Measurements from ENCODE around the gene IFRD1. TPM values are rescaled to one million over a fixed set of nuclear protein-coding genes. Genes with fewer than 3 reads are reported as not detected.

IFRD1 gene
- polyA plus RNA-seq, 1 experiment: 24.2 TPM

DNA sequence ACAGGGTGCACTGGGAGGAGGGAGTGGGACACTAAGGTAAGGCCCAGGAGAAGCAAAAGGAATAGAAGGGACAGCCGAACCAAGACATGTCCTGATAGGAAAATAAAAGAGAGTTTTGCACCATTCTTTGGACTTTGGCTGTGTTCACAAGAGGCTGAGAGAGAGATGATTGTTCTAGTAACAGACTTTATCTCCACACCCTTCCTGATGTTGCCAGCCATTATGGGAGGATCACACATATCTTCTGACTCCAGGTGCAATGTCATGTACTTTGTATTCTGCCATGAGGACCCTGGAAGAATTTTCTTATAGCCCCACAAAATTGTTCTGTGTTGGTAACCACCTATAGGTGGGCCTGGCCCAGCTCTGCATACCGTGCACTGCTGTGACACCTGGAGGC lies 41.9 kb downstream of the IFRD1 start:
- Histone ChIP-seq H3K4me3 (ENCODE audit: low read depth, low read length) (no peak overlapping the region), H3K36me3 (ENCODE audit: control insufficient read depth, insufficient read depth, low read length) (no peaks in the 10 kb centered on the region), H3K27me3 (ENCODE audit: control insufficient read depth, insufficient read depth, low read length) (peaks cover 4% of the 10 kb centered on the region)
- ChIA-PET CTCF (no interaction called here), POLR2A (no interaction called here)
- TF ChIP-seq, protein P1, sequence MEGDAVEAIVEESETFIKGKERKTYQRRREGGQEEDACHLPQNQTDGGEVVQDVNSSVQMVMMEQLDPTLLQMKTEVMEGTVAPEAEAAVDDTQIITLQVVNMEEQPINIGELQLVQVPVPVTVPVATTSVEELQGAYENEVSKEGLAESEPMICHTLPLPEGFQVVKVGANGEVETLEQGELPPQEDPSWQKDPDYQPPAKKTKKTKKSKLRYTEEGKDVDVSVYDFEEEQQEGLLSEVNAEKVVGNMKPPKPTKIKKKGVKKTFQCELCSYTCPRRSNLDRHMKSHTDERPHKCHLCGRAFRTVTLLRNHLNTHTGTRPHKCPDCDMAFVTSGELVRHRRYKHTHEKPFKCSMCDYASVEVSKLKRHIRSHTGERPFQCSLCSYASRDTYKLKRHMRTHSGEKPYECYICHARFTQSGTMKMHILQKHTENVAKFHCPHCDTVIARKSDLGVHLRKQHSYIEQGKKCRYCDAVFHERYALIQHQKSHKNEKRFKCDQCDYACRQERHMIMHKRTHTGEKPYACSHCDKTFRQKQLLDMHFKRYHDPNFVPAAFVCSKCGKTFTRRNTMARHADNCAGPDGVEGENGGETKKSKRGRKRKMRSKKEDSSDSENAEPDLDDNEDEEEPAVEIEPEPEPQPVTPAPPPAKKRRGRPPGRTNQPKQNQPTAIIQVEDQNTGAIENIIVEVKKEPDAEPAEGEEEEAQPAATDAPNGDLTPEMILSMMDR (IDR thresholded peaks at IDR 0.05; ENCODE audit: insufficient read depth, low read depth, low read length): no peak
- DNase-seq (ENCODE audit: low read depth): no peak

- ChIA-PET CTCF (interaction anchor here (0.6 to 2.8 kb wide), 5 partner anchors 9 to 741 kb away, joined by 3 to 18 read pairs (median 3); no protein-coding TSS in a partner anchor), POLR2A (no interaction called here)
- no peak for DNase-seq (ENCODE audit: low read depth)
- H3K27me3 ChIP-seq (ENCODE audit: control insufficient read depth, insufficient read depth, low read length): peaks cover 6% of the 10 kb centered on the region
- H3K36me3 ChIP-seq (ENCODE audit: control insufficient read depth, insufficient read depth, low read length): no peaks in the 10 kb centered on the region
- no peak overlapping the region for H3K4me3 ChIP-seq (ENCODE audit: low read depth, low read length)
- TF ChIP-seq, protein P1 (IDR thresholded peaks at IDR 0.05; ENCODE audit: insufficient read depth, low read depth, low read length): no peak
Measured at GRCh38 chr7:112494656-112495055, 44.4 kb downstream of the IFRD1 start.

DNA sequence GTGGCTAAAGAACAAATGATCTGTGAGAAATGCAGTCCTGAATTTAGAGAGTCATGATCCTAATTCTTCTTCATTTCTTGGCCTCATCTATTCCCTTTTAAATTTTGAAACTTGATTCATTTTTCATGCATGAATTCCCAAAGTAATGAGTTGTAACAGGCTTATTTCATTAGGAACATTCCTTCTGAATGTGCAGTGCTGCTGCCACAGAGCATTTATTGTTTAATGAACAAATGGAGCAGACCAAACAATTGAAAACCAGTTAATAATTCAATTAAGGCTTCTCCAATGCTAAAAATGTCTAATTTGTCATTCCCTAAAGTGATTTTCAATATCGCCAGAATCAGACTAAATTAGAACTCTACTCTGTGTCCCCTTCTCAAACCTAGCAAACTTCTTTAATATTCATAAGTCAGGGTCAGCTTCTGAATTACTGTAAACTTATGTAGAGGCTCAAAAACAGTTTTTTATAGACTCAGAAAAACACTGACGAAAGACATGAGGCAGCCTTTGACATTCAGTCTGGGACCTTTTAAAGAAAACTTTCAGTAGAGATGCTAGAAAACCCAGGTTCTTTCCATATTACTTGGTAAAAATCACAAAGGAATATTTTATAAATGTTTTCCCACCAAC lies 45.0 kb downstream of the IFRD1 start:
- ChIA-PET POLR2A (no interaction called here), CTCF (interaction anchor here (0.7 to 2.8 kb wide), 25 partner anchors 11 to 759 kb away, joined by 3 to 28 read pairs (median 4); partner anchors contain the start of genes IFRD1 and LSMEM1)
- Histone ChIP-seq H3K36me3 (ENCODE audit: control insufficient read depth, insufficient read depth, low read length) (no peaks in the 10 kb centered on the region), H3K4me3 (ENCODE audit: low read depth, low read length) (no peak overlapping the region), H3K27me3 (ENCODE audit: control insufficient read depth, insufficient read depth, low read length) (peaks cover 6% of the 10 kb centered on the region)
- TF ChIP-seq, protein P1 (IDR thresholded peaks at IDR 0.05; ENCODE audit: insufficient read depth, low read depth, low read length): no peak
- DNase-seq (ENCODE audit: low read depth): no peak

DNA sequence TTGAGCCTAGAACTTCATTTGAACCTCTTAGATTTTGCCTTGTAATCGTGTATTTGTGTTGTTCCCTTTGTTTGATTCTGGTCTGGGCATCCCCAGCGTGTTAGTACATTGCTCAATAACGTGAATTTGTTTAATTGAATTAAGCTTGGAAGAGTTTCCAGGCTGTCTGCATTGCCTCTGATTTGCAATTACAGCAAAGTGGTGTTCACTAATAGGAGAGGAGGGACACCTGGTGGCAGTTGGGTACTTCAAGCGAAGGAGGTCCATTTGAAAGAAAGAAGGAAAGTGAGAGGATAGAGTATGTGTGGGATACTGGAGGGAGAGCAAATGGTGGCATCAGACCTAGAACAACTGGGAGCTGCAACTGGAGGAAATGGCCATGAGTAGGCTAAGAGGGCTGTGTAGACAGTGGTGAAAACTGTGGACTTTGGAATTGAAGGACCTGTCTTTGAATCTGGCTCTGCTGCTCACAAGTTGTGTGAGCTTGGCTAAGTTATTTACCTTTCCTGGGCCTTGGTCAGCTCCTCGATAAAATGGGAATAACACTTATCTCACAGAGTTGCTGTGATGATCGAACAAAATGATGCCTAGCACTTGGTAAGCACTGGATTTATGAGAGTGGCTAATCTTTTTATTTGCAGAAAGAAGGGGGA lies 45.7 kb downstream of the IFRD1 start:
- ChIA-PET POLR2A (no interaction called here), CTCF (interaction anchor here (0.7 to 2.8 kb wide), 31 partner anchors 10 to 759 kb away, joined by 3 to 28 read pairs (median 4); partner anchors contain the start of genes IFRD1 and LSMEM1)
- H3K36me3 ChIP-seq (ENCODE audit: control insufficient read depth, insufficient read depth, low read length): no peaks in the 10 kb centered on the region
- TF ChIP-seq, protein P1 (IDR thresholded peaks at IDR 0.05; ENCODE audit: insufficient read depth, low read depth, low read length): peak; percentile 66
- H3K27me3 ChIP-seq (ENCODE audit: control insufficient read depth, insufficient read depth, low read length): peaks cover 6% of the 10 kb centered on the region
- no peak overlapping the region for H3K4me3 ChIP-seq (ENCODE audit: low read depth, low read length)
- DNase-seq (ENCODE audit: low read depth): no peak

GRCh38 chr7:112497481-112497880 lies 47.2 kb downstream of the IFRD1 start:
- TF ChIP-seq, protein P1 (IDR thresholded peaks at IDR 0.05; ENCODE audit: insufficient read depth, low read depth, low read length): no peak
- POLR2A ChIA-PET: no interaction called here
- H3K4me3 ChIP-seq (ENCODE audit: low read depth, low read length): no peak overlapping the region

More at GRCh38 chr7:112497481-112497880, 47.2 kb downstream of the IFRD1 start:
- CTCF ChIA-PET: interaction anchor here (0.5 to 2.8 kb wide), 6 partner anchors 17 to 744 kb away, joined by 3 to 18 read pairs (median 10); partner anchors contain the start of genes IFRD1 and LSMEM1
- Histone ChIP-seq H3K36me3 (ENCODE audit: control insufficient read depth, insufficient read depth, low read length) (no peaks in the 10 kb centered on the region), H3K27me3 (ENCODE audit: control insufficient read depth, insufficient read depth, low read length) (peaks cover 6% of the 10 kb centered on the region)
- no peak for DNase-seq (ENCODE audit: low read depth)
